ENCODE data around the gene USP15.

USP15 gene

GRCh38 chr12:62258941-62259630 lies 1.1 kb upstream of the USP15 start:
- peak; percentile 46 for DNase-seq

- DNase-seq = peak; percentile 72
Measured at GRCh38 chr12:62259631-62259992, 592 bp upstream of the USP15 start.

- peak; percentile 9 for DNase-seq
Measured at GRCh38 chr12:62260733-62261683, 804 bp downstream of the USP15 start.

GRCh38 chr12:62261876-62262517 lies 1.8 kb downstream of the USP15 start:
- DNase-seq = no peak

- no peak for DNase-seq
Measured at GRCh38 chr12:62263232-62263631, 3.0 kb downstream of the USP15 start.

- no peak for DNase-seq
Measured at GRCh38 chr12:62263966-62264365, 3.8 kb downstream of the USP15 start.

- DNase-seq = no peak
Measured at GRCh38 chr12:62264706-62265105, 4.5 kb downstream of the USP15 start.

- no peak for DNase-seq
Measured at GRCh38 chr12:62265511-62265910, 5.3 kb downstream of the USP15 start.

- DNase-seq = no peak
Measured at GRCh38 chr12:62267026-62267425, 6.8 kb downstream of the USP15 start.

GRCh38 chr12:62267480-62267879 lies 7.3 kb downstream of the USP15 start:
- DNase-seq = no peak

- no peak for DNase-seq
Measured at GRCh38 chr12:62268956-62269355, 8.8 kb downstream of the USP15 start.

- no peak for DNase-seq
Measured at GRCh38 chr12:62269464-62270228, 9.4 kb downstream of the USP15 start.

- no peak for DNase-seq
Measured at GRCh38 chr12:62270384-62270783, 10.2 kb downstream of the USP15 start.

GRCh38 chr12:62270872-62271271 lies 10.7 kb downstream of the USP15 start:
- DNase-seq = no peak

- no peak for DNase-seq
Measured at GRCh38 chr12:62272936-62273552, 12.8 kb downstream of the USP15 start.

GRCh38 chr12:62273724-62274380 lies 13.6 kb downstream of the USP15 start:
- no peak for DNase-seq

GRCh38 chr12:62278022-62278421 lies 17.8 kb downstream of the USP15 start:
- DNase-seq = no peak

GRCh38 chr12:62279058-62279457 lies 18.9 kb downstream of the USP15 start:
- no peak for DNase-seq

- DNase-seq = no peak
Measured at GRCh38 chr12:62279961-62280360, 19.8 kb downstream of the USP15 start.

- no peak for DNase-seq
Measured at GRCh38 chr12:62282057-62282774, 22.0 kb downstream of the USP15 start.

GRCh38 chr12:62284749-62285148 lies 24.5 kb downstream of the USP15 start:
- no peak for DNase-seq

Data from NCI-H1105 treated with DMSO at 0.1 percent for 48 hours (cell line).